GM21619 (cell line): Measurements from ENCODE around the gene EXO5.
"Not testable (repeated sequence)": the region's sequence is repeated elsewhere in the genome, so short reads cannot be mapped to it uniquely, and the experiment has no call there.

Experiments used
- ATAC-seq: cut with Tn5 transposase; IDR thresholded peaks from one replicate; pipeline ENCODE4 v1.9.1; 2021; ENCODE audit not compliant: unreplicated experiment

EXO5 gene, protein sequence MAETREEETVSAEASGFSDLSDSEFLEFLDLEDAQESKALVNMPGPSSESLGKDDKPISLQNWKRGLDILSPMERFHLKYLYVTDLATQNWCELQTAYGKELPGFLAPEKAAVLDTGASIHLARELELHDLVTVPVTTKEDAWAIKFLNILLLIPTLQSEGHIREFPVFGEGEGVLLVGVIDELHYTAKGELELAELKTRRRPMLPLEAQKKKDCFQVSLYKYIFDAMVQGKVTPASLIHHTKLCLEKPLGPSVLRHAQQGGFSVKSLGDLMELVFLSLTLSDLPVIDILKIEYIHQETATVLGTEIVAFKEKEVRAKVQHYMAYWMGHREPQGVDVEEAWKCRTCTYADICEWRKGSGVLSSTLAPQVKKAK

DNA sequence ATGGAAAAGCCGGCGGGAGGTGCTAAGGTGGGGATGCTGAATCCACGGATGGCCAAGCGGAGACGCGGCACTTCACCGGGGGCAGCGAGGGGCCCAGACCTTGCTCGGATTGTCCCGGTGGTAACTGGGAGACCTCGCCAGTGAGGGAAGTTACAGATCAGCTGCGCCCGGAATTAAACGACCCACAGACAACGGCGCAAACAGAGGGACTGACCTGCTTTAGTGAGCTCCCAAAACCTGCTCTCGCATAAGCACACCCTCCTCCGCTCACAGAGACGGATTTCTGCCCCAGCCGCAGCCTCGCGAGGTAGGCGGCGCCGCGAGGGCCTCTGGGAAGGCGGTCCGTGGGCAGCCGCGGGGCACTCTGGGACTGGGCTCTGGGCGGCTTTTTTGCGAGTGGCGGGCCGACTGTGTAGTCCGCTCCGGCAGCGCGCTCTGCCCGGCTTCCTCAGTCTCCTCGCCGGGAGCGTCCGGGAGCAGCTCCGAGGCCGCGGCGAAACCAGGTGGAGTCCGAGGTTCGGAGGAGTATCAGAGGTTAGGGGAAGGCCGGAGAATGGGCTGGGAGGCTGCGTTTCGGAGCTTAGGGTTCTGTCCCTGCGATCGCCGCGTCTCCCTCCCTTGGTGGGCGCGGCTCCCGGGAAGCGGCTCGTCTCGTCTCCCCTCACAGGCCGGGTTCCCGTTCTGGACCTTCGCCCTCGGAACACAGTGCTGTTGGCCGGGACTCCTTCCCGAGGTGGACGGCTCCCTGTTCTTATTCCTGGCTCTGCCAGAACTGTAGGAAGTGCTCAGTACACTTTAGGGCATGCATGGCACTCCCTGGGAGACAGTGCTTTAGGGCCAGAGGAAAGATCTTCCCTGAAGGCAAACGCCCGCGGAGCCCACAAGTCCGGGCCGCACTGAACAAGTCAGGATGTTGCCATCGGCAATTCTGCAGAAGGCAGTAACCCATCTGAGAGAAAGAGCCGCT is at the start of gene EXO5:
EXO5 (plus strand) TSS at position 393 of the 967 bp plus-strand sequence. CDS start 5,778 bp downstream, outside the sequence.
- ATAC-seq, result peak; percentile 85

DNA sequence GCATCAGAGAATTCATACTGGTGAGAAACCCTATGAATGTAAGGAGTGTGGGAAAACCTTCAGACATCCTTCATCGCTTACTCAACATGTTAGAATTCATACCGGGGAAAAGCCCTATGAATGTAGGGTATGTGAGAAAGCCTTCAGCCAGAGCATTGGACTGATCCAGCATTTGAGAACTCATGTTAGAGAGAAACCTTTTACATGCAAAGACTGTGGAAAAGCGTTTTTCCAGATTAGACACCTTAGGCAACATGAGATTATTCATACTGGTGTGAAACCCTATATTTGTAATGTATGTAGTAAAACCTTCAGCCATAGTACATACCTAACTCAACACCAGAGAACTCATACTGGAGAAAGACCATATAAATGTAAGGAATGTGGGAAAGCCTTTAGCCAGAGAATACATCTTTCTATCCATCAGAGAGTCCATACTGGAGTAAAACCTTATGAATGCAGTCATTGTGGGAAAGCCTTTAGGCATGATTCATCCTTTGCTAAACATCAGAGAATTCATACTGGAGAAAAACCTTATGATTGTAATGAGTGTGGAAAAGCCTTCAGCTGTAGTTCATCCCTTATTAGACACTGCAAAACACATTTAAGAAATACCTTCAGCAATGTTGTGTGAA is 45.5 kb upstream of the EXO5 start:
- no peak for ATAC-seq

DNA sequence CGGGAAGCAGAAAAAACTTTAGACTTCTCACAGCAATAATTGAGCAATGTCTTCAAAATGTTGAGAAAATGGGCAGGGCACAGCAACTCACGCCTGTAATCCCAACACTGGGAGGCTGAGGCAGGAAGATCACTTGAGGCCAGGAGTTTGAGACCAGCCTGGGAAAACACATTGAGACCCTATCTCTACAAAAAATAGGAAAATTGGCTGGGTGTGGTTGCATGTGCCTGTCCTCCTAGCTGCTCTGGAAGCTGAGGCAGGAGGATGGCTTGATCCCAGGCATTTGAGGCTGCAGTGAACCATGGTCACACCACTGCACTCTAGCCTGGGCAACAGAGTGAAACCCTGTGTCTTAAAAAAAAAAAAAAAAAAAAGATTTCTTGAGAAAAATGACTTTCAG is 39.2 kb upstream of the EXO5 start:
- no peak for ATAC-seq

DNA sequence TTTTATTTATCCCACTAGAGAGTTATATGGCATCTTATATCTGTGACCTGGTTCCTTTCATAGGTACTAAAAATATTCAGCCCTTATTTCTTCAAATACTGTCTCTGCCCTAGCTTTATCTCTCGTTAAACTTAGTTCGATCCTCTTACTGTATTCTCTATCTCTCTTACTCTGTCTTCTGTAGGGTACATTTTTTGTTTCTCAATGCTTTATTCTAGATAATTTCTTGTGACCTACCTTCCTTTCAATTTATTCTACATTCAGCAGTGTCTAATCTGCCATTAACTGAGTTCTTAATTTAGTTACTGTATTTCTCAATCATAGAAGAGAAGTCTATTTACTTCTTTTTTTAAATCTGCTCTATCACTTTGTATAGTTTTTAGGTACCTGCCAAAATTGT is 33.3 kb upstream of the EXO5 start:
- ATAC-seq, result no peak

DNA sequence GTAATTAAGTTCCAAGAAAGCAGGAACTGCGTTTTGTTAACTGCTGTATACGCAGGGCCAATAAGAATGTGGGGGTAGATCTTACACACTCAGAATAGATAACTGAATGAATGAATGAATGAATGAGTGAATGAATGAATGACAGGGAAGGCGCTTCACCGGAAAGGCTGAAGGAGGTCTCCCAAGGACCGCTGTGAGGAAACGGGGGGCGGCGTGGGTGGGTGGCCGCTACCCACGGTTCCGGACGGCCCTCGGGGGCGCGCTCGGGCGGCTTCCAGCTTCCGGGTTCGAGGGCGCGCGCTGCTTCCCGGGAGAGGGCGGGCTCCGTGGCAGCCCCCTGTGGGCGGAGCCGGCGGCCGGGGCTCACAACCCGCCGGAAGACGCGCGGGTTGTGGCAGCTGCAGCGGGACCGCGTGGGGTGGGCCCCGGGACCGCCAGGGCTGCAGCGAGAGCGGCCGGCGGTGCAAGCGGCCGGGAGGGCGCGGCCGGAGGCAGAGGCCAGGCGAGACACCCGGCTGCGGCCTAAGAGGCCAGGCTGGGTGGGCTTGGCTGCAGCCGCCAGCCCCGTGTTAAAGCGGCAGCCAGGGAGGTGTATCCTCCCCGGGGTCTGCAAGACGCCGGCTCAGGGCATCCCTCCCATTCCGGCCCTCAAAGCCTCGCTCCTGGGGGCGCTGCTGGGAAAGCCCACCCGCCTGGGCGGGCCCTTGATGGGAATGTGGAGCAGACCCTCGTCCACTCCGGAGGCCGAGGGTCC is 31.5 kb upstream of the EXO5 start, which contains the start of gene ZFP69:
ZFP69 (plus strand) TSS at position 367 of the 754 bp plus-strand sequence. CDS start 2,072 bp downstream, outside the sequence.
- peak; percentile 64 for ATAC-seq

DNA sequence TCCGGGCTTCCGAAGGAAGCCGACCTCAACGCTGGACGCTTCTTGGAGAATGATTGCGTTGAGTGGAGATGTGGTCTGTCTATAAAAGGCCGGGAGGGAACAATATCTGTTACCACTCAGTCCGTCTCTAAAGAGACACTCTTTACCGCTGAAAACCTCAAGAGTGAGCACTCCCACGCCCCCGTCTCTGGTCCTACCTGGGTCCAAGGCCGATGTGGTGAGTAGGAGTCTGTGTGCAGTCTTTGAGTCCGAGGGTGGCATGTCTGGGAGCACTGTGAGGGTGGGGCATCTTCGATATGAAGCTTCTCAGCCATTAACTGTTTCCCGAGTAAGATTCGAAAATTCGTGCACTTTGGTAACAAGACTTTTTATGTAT is 30.9 kb upstream of the EXO5 start:
- peak; percentile 15 for ATAC-seq

DNA sequence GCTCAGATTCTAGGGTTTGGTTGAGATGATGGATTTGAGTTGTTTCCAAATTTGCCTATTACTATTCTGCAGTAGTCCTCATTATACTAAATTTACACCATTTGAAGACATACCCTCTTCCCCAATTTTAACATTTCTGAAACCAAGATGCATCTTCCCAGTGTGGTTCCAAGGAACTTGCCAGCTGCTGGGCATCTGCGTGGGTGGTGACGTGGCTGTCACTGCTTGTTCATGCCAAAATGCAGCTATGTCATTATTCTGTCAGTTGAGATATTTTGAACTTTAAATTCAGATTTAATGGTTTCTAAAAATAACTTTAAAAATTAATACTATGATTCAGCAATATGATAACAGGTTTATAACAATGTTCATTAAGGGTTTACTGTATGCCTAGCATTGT is 30.3 kb upstream of the EXO5 start:
- no peak for ATAC-seq

DNA sequence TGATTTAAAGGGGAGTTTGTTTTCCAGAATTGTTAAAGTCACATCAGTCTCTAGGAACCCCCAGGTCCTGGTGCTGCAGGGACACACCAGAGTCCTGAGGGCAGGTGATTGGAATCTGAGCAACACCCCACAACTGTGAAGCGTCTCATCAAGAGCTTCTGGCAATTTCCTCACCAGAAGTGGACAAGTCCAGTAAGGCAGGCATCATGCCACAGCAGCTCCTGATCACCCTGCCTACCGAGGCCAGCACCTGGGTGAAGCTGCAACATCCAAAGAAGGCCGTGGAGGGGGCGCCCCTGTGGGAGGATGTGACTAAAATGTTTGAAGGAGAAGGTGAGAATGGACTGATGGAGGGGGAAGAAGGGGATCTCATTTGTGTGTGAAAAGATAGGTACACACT is 29.4 kb upstream of the EXO5 start:
- no peak for ATAC-seq

DNA sequence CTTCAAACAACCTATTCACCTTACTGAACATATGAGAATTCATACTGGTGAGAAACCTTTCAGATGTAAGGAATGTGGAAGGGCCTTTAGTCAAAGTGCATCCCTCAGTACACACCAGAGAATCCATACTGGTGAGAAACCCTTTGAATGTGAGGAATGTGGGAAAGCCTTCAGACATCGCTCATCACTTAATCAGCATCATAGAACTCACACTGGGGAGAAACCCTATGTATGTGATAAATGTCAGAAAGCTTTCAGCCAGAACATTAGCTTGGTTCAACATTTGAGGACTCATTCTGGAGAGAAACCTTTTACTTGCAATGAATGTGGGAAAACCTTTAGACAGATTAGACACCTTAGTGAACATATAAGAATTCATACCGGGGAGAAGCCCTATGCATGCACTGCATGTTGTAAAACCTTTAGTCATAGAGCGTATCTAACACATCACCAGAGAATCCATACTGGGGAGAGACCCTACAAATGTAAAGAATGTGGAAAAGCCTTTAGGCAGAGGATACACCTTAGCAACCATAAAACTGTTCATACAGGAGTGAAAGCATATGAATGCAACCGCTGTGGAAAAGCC is 13.2 kb upstream of the EXO5 start:
- ATAC-seq, result no peak

DNA sequence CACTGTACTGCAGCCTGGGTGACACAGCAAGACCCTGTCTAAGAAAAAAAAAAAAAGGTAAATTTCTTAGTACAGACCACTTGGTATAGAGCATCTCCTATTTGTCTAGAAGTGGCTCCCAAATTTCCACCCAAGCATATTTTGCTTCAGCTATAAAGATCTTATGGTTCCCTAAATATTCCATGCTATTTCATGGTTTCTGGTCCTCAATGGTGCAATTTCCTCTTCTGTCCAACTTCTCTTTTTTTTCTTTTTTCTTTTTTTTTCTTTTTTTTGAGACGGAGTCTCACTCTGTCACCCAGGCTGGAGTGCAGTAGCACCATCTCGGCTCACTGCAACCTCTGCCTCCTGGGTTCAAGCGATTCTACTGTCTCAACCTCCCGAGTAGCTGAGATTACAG is 5.9 kb upstream of the EXO5 start:
- ATAC-seq, result not testable (repeated sequence)

DNA sequence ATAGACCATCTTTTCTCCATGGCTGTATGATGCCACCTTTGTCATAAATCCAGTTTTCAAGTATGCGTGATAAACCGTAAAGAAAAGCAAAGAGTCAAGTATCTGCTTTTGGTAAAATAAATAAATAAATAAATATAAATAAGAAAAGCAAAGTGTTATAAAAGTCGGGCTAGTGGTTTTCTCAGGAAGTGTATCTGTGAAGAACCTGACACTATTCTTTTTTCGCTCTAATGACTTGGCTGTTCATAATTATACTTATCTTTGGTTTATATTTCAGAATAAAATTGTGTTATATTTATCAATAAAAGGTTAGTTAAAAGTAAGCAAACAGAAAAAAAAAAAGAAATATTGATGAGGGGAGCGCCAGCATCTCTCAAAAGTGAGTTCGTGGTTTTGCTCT is 594 bp upstream of the EXO5 start:
- no peak for ATAC-seq

DNA sequence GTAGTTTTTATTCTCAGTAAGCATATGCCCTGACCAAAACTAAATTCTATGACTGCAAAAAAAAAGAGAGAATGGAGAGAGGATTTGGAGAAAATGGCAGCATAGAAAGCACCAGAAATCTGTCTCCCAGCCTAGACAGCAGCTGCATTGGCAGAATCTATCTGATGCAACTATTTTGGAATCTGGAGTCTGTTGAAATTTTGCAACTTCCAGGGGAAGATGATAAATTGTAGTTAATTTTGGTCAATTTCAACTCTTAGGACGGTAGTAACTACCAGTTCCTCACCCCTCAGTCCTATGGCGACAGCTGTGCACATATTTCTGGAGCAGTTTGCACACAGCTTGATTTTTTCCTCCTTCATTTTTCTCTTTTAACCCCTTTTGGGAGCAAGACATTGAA is 10.9 kb downstream of the EXO5 start:
- no peak for ATAC-seq

DNA sequence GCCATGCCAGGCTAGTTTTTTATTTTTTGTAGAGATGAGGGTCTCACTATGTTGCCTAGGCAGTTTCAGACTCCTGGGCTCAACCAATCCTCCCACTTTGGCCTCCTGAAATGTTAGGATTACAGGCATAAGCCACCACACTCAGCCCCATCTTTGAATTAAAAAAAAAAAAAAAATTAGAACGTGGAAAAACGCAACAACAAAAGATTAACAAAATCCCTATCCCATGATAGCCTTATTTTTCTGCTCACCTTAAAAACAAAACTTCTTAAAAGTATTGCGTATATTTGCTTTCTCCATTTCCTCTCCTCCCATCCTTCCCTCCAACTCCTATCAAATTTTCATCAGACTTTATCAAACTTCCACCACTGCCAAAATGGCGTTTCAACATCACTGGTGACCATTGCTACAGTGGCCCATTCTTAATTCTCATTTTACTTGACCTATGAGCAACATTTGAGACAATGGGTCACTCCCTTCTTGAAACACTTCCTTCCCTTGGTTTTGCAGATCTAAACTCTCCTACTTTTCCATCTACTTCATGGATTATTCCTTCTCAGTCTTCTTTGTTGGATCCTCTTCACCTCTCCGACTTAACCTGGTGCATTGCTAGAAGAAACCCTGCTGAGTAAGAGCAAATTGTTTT is 22.3 kb downstream of the EXO5 start:
- ATAC-seq, result peak; percentile 6

DNA sequence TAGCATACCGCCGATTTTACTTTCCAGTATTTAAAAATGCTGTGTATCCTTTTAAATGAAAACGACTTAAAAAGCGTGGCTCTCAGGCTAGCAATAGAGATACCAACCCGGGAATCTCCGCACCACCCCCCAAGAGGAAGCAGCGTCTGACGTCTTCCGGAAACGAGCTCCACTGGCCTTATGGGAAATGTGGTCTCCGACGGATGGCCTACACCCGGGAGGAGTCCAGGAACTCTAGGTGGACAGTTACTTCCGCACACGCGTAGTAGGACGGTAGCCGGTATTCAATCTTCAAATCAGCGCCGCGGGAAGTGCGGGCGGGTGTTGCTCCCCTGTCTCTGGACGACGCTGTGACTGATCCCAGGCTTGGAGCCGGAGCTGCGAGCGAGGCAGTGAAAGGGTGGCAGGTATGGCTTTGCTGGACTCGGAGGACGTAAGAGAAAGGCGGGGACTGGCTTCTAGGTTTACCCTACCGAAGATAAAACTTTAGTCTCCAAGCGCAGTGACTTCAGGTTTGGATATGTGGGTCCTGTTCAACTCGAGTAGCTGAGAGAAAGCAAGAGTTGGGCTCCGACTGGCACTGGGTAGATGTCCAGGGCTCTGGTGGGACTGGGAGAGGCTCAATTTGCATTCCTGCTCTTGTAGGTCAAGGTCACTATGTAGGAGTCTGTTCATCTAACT is 23.0 kb downstream of the EXO5 start, which contains the start of gene ZNF684:
ZNF684 (plus strand) TSS at position 257 of the 681 bp plus-strand sequence. CDS start 1,530 bp downstream, outside the sequence.
- ATAC-seq, result peak; percentile 93

DNA sequence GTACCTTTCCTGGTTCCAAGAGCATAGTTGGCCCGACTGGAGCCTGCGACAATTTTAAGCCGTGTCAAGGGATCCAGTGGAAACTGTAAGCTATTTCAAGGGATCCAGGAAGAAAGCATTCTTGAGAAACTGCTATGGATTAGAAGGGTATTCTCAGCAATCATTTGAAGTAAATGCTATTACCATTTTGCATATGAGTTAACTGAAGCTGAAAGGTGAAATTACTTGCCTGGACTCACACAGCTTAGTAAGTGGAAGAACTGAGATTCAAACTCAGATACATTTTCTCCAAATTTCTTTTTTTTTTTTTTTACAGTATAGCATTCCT is 23.5 kb downstream of the EXO5 start:
- ATAC-seq, result no peak

DNA sequence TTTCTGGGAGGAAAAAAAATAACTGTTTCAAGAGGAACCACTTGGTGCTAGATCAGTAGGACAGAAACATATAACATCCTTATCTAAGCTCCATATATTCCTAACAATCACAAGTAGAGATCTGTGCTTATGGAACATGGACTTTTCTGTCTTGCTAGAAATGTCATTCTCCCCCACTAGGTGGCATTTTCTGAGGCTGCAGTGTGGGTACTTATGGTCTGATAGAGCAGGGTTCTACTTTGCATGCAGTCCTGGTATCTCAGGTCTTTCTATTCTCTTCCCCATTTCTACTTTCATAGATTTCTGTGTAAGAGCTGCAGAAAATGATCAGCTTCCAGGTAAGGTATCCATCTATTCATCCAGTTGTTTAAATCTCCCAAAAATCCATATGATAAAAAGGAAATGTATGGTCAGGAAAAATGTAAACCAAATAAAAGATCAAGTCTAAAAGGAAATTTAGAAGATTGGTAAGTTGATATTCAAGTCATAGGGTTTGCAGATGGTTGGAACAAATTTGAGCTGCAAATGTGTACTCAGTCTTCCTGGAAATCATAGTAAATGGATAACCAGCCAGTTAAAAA is 24.4 kb downstream of the EXO5 start:
- ATAC-seq, result no peak

DNA sequence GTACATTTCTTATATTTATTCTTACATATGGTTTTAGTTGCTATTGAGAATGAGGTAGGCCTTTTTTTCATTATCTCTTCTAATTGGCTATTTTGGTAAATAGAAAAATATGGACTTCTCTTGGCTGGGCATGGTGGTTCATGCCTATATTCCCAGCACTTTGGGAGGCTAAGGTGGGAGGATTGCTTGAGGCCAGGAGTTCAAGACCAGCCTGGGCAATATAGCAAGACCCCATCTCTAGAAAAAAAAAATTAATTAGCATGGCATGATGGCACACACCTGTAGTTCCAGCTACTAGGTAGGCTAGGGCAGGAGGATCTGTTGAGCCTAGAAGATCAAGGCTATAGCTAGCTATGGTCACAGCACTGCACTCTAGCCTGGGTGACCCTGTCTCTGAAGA is 26.0 kb downstream of the EXO5 start:
- no peak for ATAC-seq

DNA sequence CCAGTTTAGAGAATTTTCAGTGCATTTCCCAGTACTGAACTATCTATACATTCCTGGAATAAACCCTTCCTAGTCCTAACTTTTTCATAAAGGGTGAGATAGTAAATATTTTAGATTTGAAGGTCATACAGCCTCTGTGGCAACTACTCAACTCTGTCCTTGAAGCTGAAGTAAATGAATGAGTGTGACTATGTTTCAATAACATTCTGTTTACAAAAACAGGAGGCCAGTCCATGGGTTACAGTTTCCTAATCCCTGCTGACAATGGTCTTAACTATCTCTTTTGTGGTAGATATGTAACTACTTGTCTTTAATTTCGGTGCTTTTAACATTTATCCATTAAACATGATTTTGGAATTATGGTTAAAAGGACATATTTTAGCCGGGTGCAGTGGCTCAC is 27.2 kb downstream of the EXO5 start:
- ATAC-seq, result no peak

DNA sequence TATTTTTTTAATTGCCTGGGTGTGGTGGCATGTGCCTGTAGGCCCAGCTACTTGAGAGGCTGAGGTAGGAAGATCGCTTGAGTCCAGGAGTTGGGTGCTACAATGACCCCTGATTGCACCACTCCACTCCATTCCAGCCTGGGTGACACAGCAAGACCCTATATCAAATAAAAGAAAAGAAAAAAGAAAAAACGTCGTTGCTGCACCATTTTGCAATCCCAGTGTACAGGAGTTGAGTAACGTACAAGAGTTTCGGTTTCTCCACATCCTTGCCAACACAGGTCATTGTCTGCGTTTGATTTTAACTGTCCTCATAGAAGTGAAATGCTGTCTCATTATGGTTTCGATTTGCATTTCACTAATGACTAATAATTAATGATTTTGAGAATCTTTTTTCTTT is 30.8 kb downstream of the EXO5 start:
- ATAC-seq, result no peak
